ENCODE measurements around the gene B3GALT5.

Gene B3GALT5

GRCh38 chr21:39648879-39649278 lies 36.1 kb downstream of the B3GALT5 start:
- no peak for DNase-seq

GRCh38 chr21:39649526-39649925 lies 36.8 kb downstream of the B3GALT5 start:
- DNase-seq = no peak

GRCh38 chr21:39650306-39650705 lies 37.6 kb downstream of the B3GALT5 start:
- no peak for DNase-seq

- no peak for DNase-seq
Measured at GRCh38 chr21:39650801-39651200, 38.1 kb downstream of the B3GALT5 start.

- DNase-seq = no peak
Measured at GRCh38 chr21:39651206-39651605, 38.5 kb downstream of the B3GALT5 start.

GRCh38 chr21:39654951-39655350 lies 42.2 kb downstream of the B3GALT5 start:
- DNase-seq = no peak

- no peak for DNase-seq
Measured at GRCh38 chr21:39655589-39655988, 42.8 kb downstream of the B3GALT5 start.

- DNase-seq = no peak
Measured at GRCh38 chr21:39656209-39656608, 43.5 kb downstream of the B3GALT5 start.

GRCh38 chr21:39657091-39657689 lies 44.5 kb downstream of the B3GALT5 start:
- DNase-seq = no peak

GRCh38 chr21:39658066-39658465 lies 45.3 kb downstream of the B3GALT5 start:
- no peak for DNase-seq

GRCh38 chr21:39659070-39659815 lies 46.5 kb downstream of the B3GALT5 start:
- DNase-seq = no peak

- no peak for DNase-seq
Measured at GRCh38 chr21:39660191-39660980, 47.6 kb downstream of the B3GALT5 start.

- no peak for DNase-seq
Measured at GRCh38 chr21:39661121-39661520, 48.4 kb downstream of the B3GALT5 start.

- DNase-seq = no peak
Measured at GRCh38 chr21:39661740-39662139, 49.0 kb downstream of the B3GALT5 start.

- no peak for DNase-seq
Measured at GRCh38 chr21:39662411-39662953, 49.7 kb downstream of the B3GALT5 start.

GRCh38 chr21:39663066-39663465 lies 50.3 kb downstream of the B3GALT5 start:
- DNase-seq = no peak

- no peak for DNase-seq
Measured at GRCh38 chr21:39663742-39664492, 51.2 kb downstream of the B3GALT5 start.

- DNase-seq = no peak
Measured at GRCh38 chr21:39664586-39664985, 51.8 kb downstream of the B3GALT5 start.

- no peak for DNase-seq
Measured at GRCh38 chr21:39666026-39666425, 53.3 kb downstream of the B3GALT5 start.

GRCh38 chr21:39666681-39667315 lies 54.1 kb downstream of the B3GALT5 start:
- DNase-seq = no peak

- peak; percentile 41 for DNase-seq
Measured at GRCh38 chr21:39667353-39667891, 54.7 kb downstream of the B3GALT5 start.

GRCh38 chr21:39668369-39668768 lies 55.6 kb downstream of the B3GALT5 start:
- no peak for DNase-seq

All from NCI-H1048 (cell line).